ACC112 (cell line): ENCODE data around the gene DLL4.

Experiments used
- H2AFZ ChIP-seq: fragments of 200-600 bp; sonication (generic); one replicate; pipeline ENCODE4 v1.6.0; 2017; ENCODE audit warnings: antibody characterized with exemption, low read length; ENCODE audit not compliant: unreplicated experiment
- H3K27ac ChIP-seq: fragments of 200-600 bp; sonication (generic); 2 replicates; pipeline ENCODE4 v1.5.1; 2014; ENCODE audit warnings: low read depth, mild to moderate bottlenecking, antibody characterized with exemption, low read length, moderate library complexity
- H3K27me3 ChIP-seq: fragments of 200-600 bp; sonication (generic); 2 replicates; pipeline ENCODE4 v1.6.1; 2014; ENCODE audit warnings: mild to moderate bottlenecking, antibody characterized with exemption, low read length, moderate library complexity, mixed read lengths; ENCODE audit not compliant: insufficient read depth
- H3K36me3 ChIP-seq: fragments of 200-600 bp; sonication (generic); 2 replicates; pipeline ENCODE4 v1.6.1; 2016; ENCODE audit warnings: mild to moderate bottlenecking, antibody characterized with exemption, low read length, moderate library complexity, mixed read lengths; ENCODE audit not compliant: insufficient read depth
- H3K4me1 ChIP-seq: fragments of 200-600 bp; sonication (generic); one replicate; pipeline ENCODE4 v1.6.1; 2016; ENCODE audit warnings: low read length, mixed read lengths; ENCODE audit not compliant: insufficient read depth, unreplicated experiment, control insufficient read depth
- H3K4me3 ChIP-seq: fragments of 200-600 bp; sonication (generic); 2 replicates; pipeline ENCODE4 v1.5.1; 2014; ENCODE audit warnings: mild to moderate bottlenecking, low read depth, low read length
- H3K79me2 ChIP-seq: fragments of 200-600 bp; sonication (generic); one replicate; pipeline ENCODE4 v1.6.0; 2016; ENCODE audit warnings: low read length; ENCODE audit not compliant: control insufficient read depth, unreplicated experiment, insufficient read depth

The DLL4 gene

GRCh38 chr15:40927873-40928806 lies 1.0 kb upstream of the DLL4 start:
- Histone ChIP-seq H3K79me2 (no peaks in the 10 kb centered on the region), H3K4me1 (peaks cover 14% of the 10 kb centered on the region), H3K4me3 (peak overlapping the region; percentile 72), H2AFZ (no peak overlapping the region), H3K27ac (no peak overlapping the region), H3K36me3 (no peaks in the 10 kb centered on the region), H3K27me3 (peaks cover 58% of the 10 kb centered on the region)

- Histone ChIP-seq H2AFZ (no peak overlapping the region), H3K4me1 (peaks cover 14% of the 10 kb centered on the region), H3K27me3 (peaks cover 58% of the 10 kb centered on the region), H3K4me3 (peak overlapping the region; percentile 72), H3K36me3 (no peaks in the 10 kb centered on the region), H3K27ac (no peak overlapping the region), H3K79me2 (no peaks in the 10 kb centered on the region)
These were observed 705 bp downstream of the DLL4 start for GRCh38 chr15:40929660-40930429.

- Histone ChIP-seq H3K79me2 (no peaks in the 10 kb centered on the region), H3K27me3 (peaks cover 57% of the 10 kb centered on the region), H2AFZ (no peak overlapping the region), H3K36me3 (no peaks in the 10 kb centered on the region), H3K4me1 (peaks cover 14% of the 10 kb centered on the region), H3K4me3 (peak overlapping the region; percentile 72), H3K27ac (no peak overlapping the region)
These were observed 1.5 kb downstream of the DLL4 start for GRCh38 chr15:40930430-40931299.

- no peaks in the 10 kb centered on the region for H3K79me2 ChIP-seq
- no peaks in the 10 kb centered on the region for H3K36me3 ChIP-seq
- H2AFZ ChIP-seq, result no peak overlapping the region
- H3K27ac ChIP-seq, result no peak overlapping the region
- H3K4me3 ChIP-seq, result no peak overlapping the region; the same call in 1 of the 2 replicates
- H3K27me3 ChIP-seq, result peaks cover 50% of the 10 kb centered on the region
- peaks cover 14% of the 10 kb centered on the region for H3K4me1 ChIP-seq
These were observed 2.4 kb downstream of the DLL4 start for GRCh38 chr15:40931300-40932142.

- Histone ChIP-seq H3K79me2 (no peaks in the 10 kb centered on the region), H2AFZ (no peak overlapping the region), H3K36me3 (no peaks in the 10 kb centered on the region), H3K4me3 (no peak overlapping the region), H3K27ac (no peak overlapping the region), H3K27me3 (peaks cover 43% of the 10 kb centered on the region), H3K4me1 (peaks cover 19% of the 10 kb centered on the region)
These were observed 3.0 kb downstream of the DLL4 start for GRCh38 chr15:40932156-40932555.

GRCh38 chr15:40932649-40933516 lies 3.7 kb downstream of the DLL4 start:
- Histone ChIP-seq H3K27me3 (peaks cover 36% of the 10 kb centered on the region), H3K4me3 (no peak overlapping the region), H3K4me1 (peaks cover 27% of the 10 kb centered on the region), H3K27ac (no peak overlapping the region), H3K79me2 (no peaks in the 10 kb centered on the region), H3K36me3 (no peaks in the 10 kb centered on the region), H2AFZ (no peak overlapping the region)

- H3K36me3 ChIP-seq, result no peaks in the 10 kb centered on the region
- no peak overlapping the region for H3K4me3 ChIP-seq
- no peaks in the 10 kb centered on the region for H3K79me2 ChIP-seq
- peaks cover 24% of the 10 kb centered on the region for H3K4me1 ChIP-seq
- peaks cover 30% of the 10 kb centered on the region for H3K27me3 ChIP-seq
- no peak overlapping the region for H3K27ac ChIP-seq
- no peak overlapping the region for H2AFZ ChIP-seq
These were observed 4.4 kb downstream of the DLL4 start for GRCh38 chr15:40933517-40933902.

GRCh38 chr15:40934457-40934856 lies 5.3 kb downstream of the DLL4 start:
- Histone ChIP-seq H2AFZ (no peak overlapping the region), H3K4me3 (no peak overlapping the region), H3K4me1 (peaks cover 22% of the 10 kb centered on the region)

GRCh38 chr15:40936234-40936708 lies 7.1 kb downstream of the DLL4 start:
- no peaks in the 10 kb centered on the region for H3K36me3 ChIP-seq
- no peaks in the 10 kb centered on the region for H3K79me2 ChIP-seq
- H2AFZ ChIP-seq, result no peak overlapping the region
- peaks cover 22% of the 10 kb centered on the region for H3K4me1 ChIP-seq
- H3K27ac ChIP-seq, result no peak overlapping the region
- no peak overlapping the region for H3K4me3 ChIP-seq
- H3K27me3 ChIP-seq, result peaks cover 3% of the 10 kb centered on the region

More at GRCh38 chr15:40934457-40934856, 5.3 kb downstream of the DLL4 start:
- Histone ChIP-seq H3K36me3 (no peaks in the 10 kb centered on the region), H3K27ac (no peak overlapping the region), H3K79me2 (no peaks in the 10 kb centered on the region), H3K27me3 (peaks cover 20% of the 10 kb centered on the region)
